G401 (cell line): ENCODE data around the gene TMEM63B. TPM values are rescaled to one million over a fixed set of nuclear protein-coding genes. Genes with fewer than 3 reads are reported as not detected.

ENCODE experiments used
- DNase-seq: peaks from one replicate; pipeline ENCODE4 v3.0.0-alpha.2; 2015; ENCODE audit warnings: low spot score
- in situ Hi-C: cut with HindIII; loops from 2 replicates; pipeline ENCODE4 v1.10.0; 2016; ENCODE audit warnings: low sequenced_read_pairs, mixed read lengths
- total RNA-seq: library from RNA; depleted of rRNA; stranded (reverse); fragments of >200 nt; shearing (Covaris generic); gene quantifications from 2 replicates; pipeline ENCODE4 v1.2.3, GENCODE V29; 2014; rRNA removed

Gene TMEM63B
- total RNA-seq, 1 experiment from 2014 or later: 10.0 TPM

- no peak for DNase-seq
- in situ Hi-C loops: no loop called here
These were observed 74.4 kb downstream of the TMEM63B start for GRCh38 chr6:44201638-44202303.

- in situ Hi-C loops: no loop called here
- no peak for DNase-seq
These were observed 75.1 kb downstream of the TMEM63B start for GRCh38 chr6:44202332-44202971.

- in situ Hi-C loops: no loop called here
- no peak for DNase-seq
These were observed 75.8 kb downstream of the TMEM63B start for GRCh38 chr6:44202972-44203750.

- no peak for DNase-seq
- in situ Hi-C loops: no loop called here
These were observed 76.6 kb downstream of the TMEM63B start for GRCh38 chr6:44203955-44204354.

Other genes with a start within 250 kb of the TMEM63B start
- gene MRPL14, start 102 bp upstream of the TMEM63B start, total RNA-seq: 76.4 and 82.1 TPM in 2 replicates
- not detected in 2 replicates for gene CAPN11, start 31.3 kb downstream of the TMEM63B start, total RNA-seq
- gene MYMX, start 89.4 kb downstream of the TMEM63B start, total RNA-seq: 0.43 and 8.3 TPM in 2 replicates
- gene SLC29A1, start 96.0 kb downstream of the TMEM63B start, total RNA-seq: 40.1 and 46.1 TPM in 2 replicates
- gene HSP90AB1, start 119.5 kb downstream of the TMEM63B start, total RNA-seq: 1,050 and 1,370 TPM in 2 replicates
- 73.4 and 80.4 TPM in 2 replicates for gene SLC35B2, start 130.0 kb downstream of the TMEM63B start, total RNA-seq
- 27.7 and 58.6 TPM in 2 replicates for gene NFKBIE, start 138.0 kb downstream of the TMEM63B start, total RNA-seq
- 14.3 and 14.6 TPM in 2 replicates for gene TMEM151B, start 142.9 kb downstream of the TMEM63B start, total RNA-seq
- 33.8 and 41.5 TPM in 2 replicates for gene AARS2, start 185.8 kb downstream of the TMEM63B start, total RNA-seq
- gene SPATS1, start 215.1 kb downstream of the TMEM63B start, total RNA-seq: 8.4 and 10.1 TPM in 2 replicates